HG02870 (cell line): ENCODE results near the gene CD300LG.
"Not testable (repeated sequence)": the region's sequence is repeated elsewhere in the genome, so short reads cannot be mapped to it uniquely, and the experiment has no call there.

ENCODE experiments used
- ATAC-seq: cut with Tn5 transposase; IDR thresholded peaks from one replicate; pipeline ENCODE4 v1.9.1; 2021; ENCODE audit warnings: mild to moderate bottlenecking, moderate library complexity; ENCODE audit not compliant: unreplicated experiment

The CD300LG gene

GRCh38 chr17:43852571-43852970 lies 5.6 kb downstream of the CD300LG start:
- ATAC-seq = no peak

- ATAC-seq = no peak
These were observed 6.6 kb downstream of the CD300LG start for GRCh38 chr17:43853546-43853945.

- ATAC-seq = no peak
These were observed 7.5 kb downstream of the CD300LG start for GRCh38 chr17:43854498-43854897.

GRCh38 chr17:43855061-43855460 lies 8.1 kb downstream of the CD300LG start:
- ATAC-seq = no peak

- no peak for ATAC-seq
These were observed 9.2 kb downstream of the CD300LG start for GRCh38 chr17:43856141-43856540.

GRCh38 chr17:43857141-43857540 lies 10.2 kb downstream of the CD300LG start:
- ATAC-seq = no peak

GRCh38 chr17:43857957-43858600 lies 11.1 kb downstream of the CD300LG start:
- ATAC-seq = no peak

- no peak for ATAC-seq
These were observed 13.2 kb downstream of the CD300LG start for GRCh38 chr17:43860077-43860725.

- no peak for ATAC-seq
These were observed 14.1 kb downstream of the CD300LG start for GRCh38 chr17:43860927-43861622.

- no peak for ATAC-seq
These were observed 15.0 kb downstream of the CD300LG start for GRCh38 chr17:43861960-43862359.

GRCh38 chr17:43864161-43864984 lies 17.4 kb downstream of the CD300LG start:
- no peak for ATAC-seq

- ATAC-seq = no peak
These were observed 21.4 kb downstream of the CD300LG start for GRCh38 chr17:43868226-43868994.

GRCh38 chr17:43869031-43869430 lies 22.1 kb downstream of the CD300LG start:
- ATAC-seq = not testable (repeated sequence)

GRCh38 chr17:43871946-43872690 lies 25.1 kb downstream of the CD300LG start:
- ATAC-seq = no peak

- ATAC-seq = no peak
These were observed 26.1 kb downstream of the CD300LG start for GRCh38 chr17:43873091-43873490.

GRCh38 chr17:43873815-43874214 lies 26.8 kb downstream of the CD300LG start:
- ATAC-seq = no peak

- ATAC-seq = no peak
These were observed 27.3 kb downstream of the CD300LG start for GRCh38 chr17:43874293-43874692.

- ATAC-seq = no peak
These were observed 28.6 kb downstream of the CD300LG start for GRCh38 chr17:43875476-43876147.

GRCh38 chr17:43877031-43877430 lies 30.1 kb downstream of the CD300LG start:
- no peak for ATAC-seq
